Measurements from ENCODE around the gene DRAM2.

GRCh38 chr1:111148376-111148881 lies 8.5 kb upstream of the DRAM2 start:
- TF ChIP-seq CTCF (IDR thresholded peaks at IDR 0.05), result no peak
- TF ChIP-seq POLR2A (IDR thresholded peaks at IDR 0.05), result no peak
